ENCODE measurements around the gene GRIN2A. TPM values are rescaled to one million over a fixed set of nuclear protein-coding genes. Genes with fewer than 3 reads are reported as not detected.

GRIN2A gene
- total RNA-seq, 1 experiment from 2014 or later: 34.6 TPM

DNA sequence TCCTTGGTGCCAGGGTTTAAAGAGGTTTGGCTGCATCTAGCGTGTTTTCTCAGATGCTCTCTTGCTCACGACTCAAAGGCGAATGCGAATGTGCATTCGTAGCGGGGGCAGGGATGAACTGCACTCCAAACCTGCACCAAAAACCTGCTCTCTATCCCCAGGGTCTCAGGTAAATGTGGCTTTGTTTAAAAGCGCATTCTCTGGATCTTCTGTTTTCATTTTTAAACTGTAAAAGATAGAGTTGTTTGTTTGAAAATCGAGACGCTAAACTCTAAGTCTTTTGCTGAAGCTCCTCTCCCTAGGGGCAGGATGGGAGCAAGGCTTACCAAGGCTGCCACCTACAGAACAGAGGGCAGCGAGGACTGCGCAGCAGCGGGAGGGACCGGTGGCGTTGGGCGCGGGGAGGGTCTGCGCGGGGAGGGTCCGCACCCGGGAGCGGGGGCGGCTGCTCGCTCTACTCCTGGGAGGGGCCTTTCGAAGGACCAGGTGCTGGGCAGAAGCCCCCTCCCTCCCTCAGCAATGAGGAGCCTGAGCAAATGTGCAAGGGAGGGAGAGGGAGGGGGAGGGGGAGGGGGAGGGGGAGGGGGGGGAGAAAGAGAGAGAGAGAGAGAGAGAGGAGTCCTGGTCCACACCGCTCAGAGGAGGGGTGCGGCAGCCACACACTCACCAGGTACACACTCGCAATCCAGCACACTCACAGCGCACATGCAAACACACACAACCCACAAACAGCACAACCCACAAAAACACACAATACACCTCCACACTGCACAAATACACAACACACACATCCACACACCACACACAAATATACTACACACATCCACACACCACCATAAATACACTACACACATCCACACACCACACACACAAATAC, 142.8 kb downstream of the GRIN2A start:
- no TSS peak for BruUV-seq (replicated peaks)
- Mint-ChIP-seq H3K27me3 (ENCODE audit: unreplicated experiment) (no peaks in the 10 kb centered on the region), H3K4me3 (ENCODE audit: low read depth, unreplicated experiment) (no peak overlapping the region), H3K36me3 (ENCODE audit: insufficient read depth, unreplicated experiment) (peaks cover 5% of the 10 kb centered on the region), H3K27ac (ENCODE audit: unreplicated experiment) (no peak overlapping the region), H3K4me1 (ENCODE audit: low read depth, unreplicated experiment) (peaks cover 30% of the 10 kb centered on the region), H3K9me3 (ENCODE audit: low read depth, unreplicated experiment) (no peaks in the 10 kb centered on the region)
- no peak for TF ChIP-seq CTCF (IDR thresholded peaks at IDR 0.05; ENCODE audit: unreplicated experiment)
- CTCF ChIA-PET: interaction anchor here (0.6 kb wide), 1 partner anchor 108 kb away, joined by 3 read pairs; no protein-coding TSS in a partner anchor
- intact Hi-C loops (cut with micrococcal nuclease; ENCODE audit: unreplicated experiment): loop anchor here (10.0 kb wide), 2 partner anchors 65 to 195 kb away; no protein-coding TSS in a partner anchor
- no peak for DNase-seq

DNA sequence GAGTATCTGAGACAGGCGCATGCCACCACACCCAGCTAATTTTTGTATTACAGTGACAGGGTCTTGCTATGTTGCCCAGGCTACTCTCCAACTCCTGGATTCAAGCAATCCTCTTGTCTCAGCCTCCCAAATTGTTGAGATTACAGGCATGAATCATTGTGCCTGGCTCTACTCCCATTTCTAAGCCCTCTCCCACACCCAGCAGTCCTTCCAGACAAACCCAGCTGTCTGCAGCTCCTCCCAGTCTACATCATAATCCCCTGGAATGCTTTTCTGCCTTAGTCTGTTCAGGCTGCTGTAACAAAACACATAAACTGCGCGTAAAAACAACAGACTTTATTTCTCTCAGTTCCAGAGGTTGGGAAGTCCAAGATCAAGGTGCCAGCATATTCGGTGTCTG, 144.5 kb downstream of the GRIN2A start:
- no peaks in the 10 kb centered on the region for H3K27me3 Mint-ChIP-seq (ENCODE audit: unreplicated experiment)

GRCh38 chr16:10036956-10037355, 145.3 kb downstream of the GRIN2A start:
- no peaks in the 10 kb centered on the region for H3K27me3 Mint-ChIP-seq (ENCODE audit: unreplicated experiment)
- CTCF ChIA-PET: no interaction called here
- intact Hi-C loops (cut with micrococcal nuclease; ENCODE audit: unreplicated experiment): loop anchor here (10.0 kb wide), 1 partner anchor 62 kb away; no protein-coding TSS in a partner anchor

More for the DNA sequence above, 144.5 kb downstream of the GRIN2A start:
- no peak for TF ChIP-seq CTCF (IDR thresholded peaks at IDR 0.05; ENCODE audit: unreplicated experiment)
- Mint-ChIP-seq H3K36me3 (ENCODE audit: insufficient read depth, unreplicated experiment) (peaks cover 5% of the 10 kb centered on the region), H3K27ac (ENCODE audit: unreplicated experiment) (peak overlapping the region; percentile 14), H3K4me3 (ENCODE audit: low read depth, unreplicated experiment) (no peak overlapping the region), H3K9me3 (ENCODE audit: low read depth, unreplicated experiment) (no peaks in the 10 kb centered on the region), H3K4me1 (ENCODE audit: low read depth, unreplicated experiment) (peaks cover 39% of the 10 kb centered on the region)
- BruUV-seq (replicated peaks): no TSS peak
- intact Hi-C loops (cut with micrococcal nuclease; ENCODE audit: unreplicated experiment): loop anchor here (10.0 kb wide), 1 partner anchor 63 kb away; no protein-coding TSS in a partner anchor
- CTCF ChIA-PET: no interaction called here
- DNase-seq: no peak

GRCh38 chr16:10033556-10033955, 148.7 kb downstream of the GRIN2A start:
- intact Hi-C loops (cut with micrococcal nuclease; ENCODE audit: unreplicated experiment): loop anchor here (5.0 to 10.0 kb wide), 2 partner anchors 59 to 89 kb away; no protein-coding TSS in a partner anchor
- CTCF ChIA-PET: interaction anchor here (0.5 to 0.9 kb wide), 3 partner anchors 47 to 619 kb away, joined by 4 read pairs; no protein-coding TSS in a partner anchor
- Mint-ChIP-seq H3K9me3 (ENCODE audit: low read depth, unreplicated experiment) (no peaks in the 10 kb centered on the region), H3K27me3 (ENCODE audit: unreplicated experiment) (no peaks in the 10 kb centered on the region), H3K4me3 (ENCODE audit: low read depth, unreplicated experiment) (no peak overlapping the region), H3K36me3 (ENCODE audit: insufficient read depth, unreplicated experiment) (peaks cover 5% of the 10 kb centered on the region), H3K4me1 (ENCODE audit: low read depth, unreplicated experiment) (peaks cover 39% of the 10 kb centered on the region), H3K27ac (ENCODE audit: unreplicated experiment) (no peak overlapping the region)
- no peak for DNase-seq
- TF ChIP-seq CTCF (IDR thresholded peaks at IDR 0.05; ENCODE audit: unreplicated experiment): no peak
- no TSS peak for BruUV-seq (replicated peaks)

More at GRCh38 chr16:10036956-10037355, 145.3 kb downstream of the GRIN2A start:
- H3K27ac Mint-ChIP-seq (ENCODE audit: unreplicated experiment): no peak overlapping the region
- no peaks in the 10 kb centered on the region for H3K9me3 Mint-ChIP-seq (ENCODE audit: low read depth, unreplicated experiment)
- H3K4me3 Mint-ChIP-seq (ENCODE audit: low read depth, unreplicated experiment): no peak overlapping the region
- peaks cover 39% of the 10 kb centered on the region for H3K4me1 Mint-ChIP-seq (ENCODE audit: low read depth, unreplicated experiment)
- no peak for DNase-seq
- H3K36me3 Mint-ChIP-seq (ENCODE audit: insufficient read depth, unreplicated experiment): peaks cover 5% of the 10 kb centered on the region
- no peak for TF ChIP-seq CTCF (IDR thresholded peaks at IDR 0.05; ENCODE audit: unreplicated experiment)
- no TSS peak for BruUV-seq (replicated peaks)
